Thoracic aorta (tissue), 2 donors: ENCODE results near the gene PSMG2. TPM values are rescaled to one million over a fixed set of nuclear protein-coding genes. Genes with fewer than 3 reads are reported as not detected.

Experiments
- ATAC-seq: fragments of 150-250 bp; one replicate; pipeline ENCODE4 v1.8.0; 2017; ENCODE audit warnings: low read depth; ENCODE audit not compliant: insufficient number of reproducible peaks, low FRiP score
- DNase-seq: peaks from one replicate; pipeline ENCODE4 v3.0.0-alpha.2; 2020; ENCODE audit warnings: low spot score
- H3K27ac ChIP-seq, 2 donors: fragments of 200-600 bp; sonication (generic); 1 replicate in 1 of 2; 2 replicates in 1 of 2; pipeline ENCODE4 v1.5.1; 2016; ENCODE audit warnings: mild to moderate bottlenecking in 2 of 2, moderate library complexity in 2 of 2
- H3K27me3 ChIP-seq: fragments of 200-600 bp; sonication (generic); replicated peaks from 2 replicates; pipeline ENCODE4 v1.6.0; 2016; ENCODE audit warnings: mild to moderate bottlenecking; ENCODE audit not compliant: insufficient read depth
- H3K36me3 ChIP-seq: fragments of 200-600 bp; sonication (generic); one replicate; pipeline ENCODE4 v1.5.1; 2016
- H3K4me1 ChIP-seq, 2 donors: fragments of 200-600 bp; sonication (generic); 1 replicate in 1 of 2; 2 replicates in 1 of 2; pipeline versions ENCODE4 v1.5.1 to v1.6.0; 2016; ENCODE audit warnings: low read depth in 2 of 2, mild to moderate bottlenecking in 1 of 2; ENCODE audit not compliant: control insufficient read depth in 1 of 2
- H3K4me3 ChIP-seq: fragments of 200-600 bp; sonication (generic); 2 replicates; pipeline ENCODE4 v1.5.1; 2016; ENCODE audit warnings: mild to moderate bottlenecking
- H3K9me3 ChIP-seq: fragments of 200-600 bp; sonication (generic); 2 replicates; pipeline ENCODE4 v1.5.1; 2016
- CTCF ChIP-seq: fragments of 200-600 bp; sonication (generic); IDR thresholded peaks from one replicate; pipeline ENCODE4 v1.5.1; 2019; ENCODE audit warnings: antibody characterized with exemption
- total RNA-seq, 2 donors: library from RNA; depleted of rRNA; stranded (reverse); fragments of >200 nt; gene quantifications; one replicate each; pipeline versions ENCODE4 v1.1.0 to v1.2.3, GENCODE V29; 2016

Gene PSMG2
- total RNA-seq, 2 donors from 2014 or later: 64.6 to 65.9 TPM

DNA sequence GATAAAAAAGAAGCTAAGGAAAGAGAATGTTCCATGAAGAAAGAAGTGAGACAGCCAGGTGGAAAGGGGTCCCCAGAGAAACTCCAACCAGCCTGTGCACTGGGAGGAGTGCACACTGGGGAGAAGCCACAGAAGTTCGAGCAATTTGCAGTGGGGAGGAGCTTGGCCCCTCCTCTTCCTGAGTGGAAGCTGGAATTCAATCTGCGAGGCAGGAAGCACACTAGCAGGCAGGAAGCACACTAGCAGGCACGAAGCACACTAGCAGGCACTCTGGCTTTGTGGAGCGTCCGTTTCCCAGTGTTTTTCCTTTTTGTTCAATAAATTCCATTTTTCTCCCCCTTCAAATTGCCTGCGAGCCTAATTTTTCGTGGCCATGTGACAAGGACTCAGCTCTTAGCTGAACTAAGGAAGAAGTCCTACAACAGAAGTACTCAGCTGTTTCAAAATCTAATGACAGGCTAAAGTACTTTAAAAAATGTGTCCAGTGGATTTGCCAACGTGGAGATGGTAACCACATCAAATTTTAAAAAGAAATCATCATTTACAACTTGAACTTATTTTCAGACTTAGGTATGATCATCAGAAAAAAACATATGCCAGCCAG lies 23.6 kb upstream of the PSMG2 start:
- H3K4me3 ChIP-seq: peak overlapping the region; percentile 69
- no peak for DNase-seq
- peak; percentile 57 for ATAC-seq
- peak overlapping the region; percentile 66 to 87 for H3K27ac ChIP-seq
- no peak for TF ChIP-seq CTCF
- H3K36me3 ChIP-seq: peaks cover 8% of the 10 kb centered on the region
- no peaks in the 10 kb centered on the region for H3K9me3 ChIP-seq
- H3K4me1 ChIP-seq: peaks cover 0 to 9% of the 10 kb centered on the region in 2 donors
- no peaks in the 10 kb centered on the region for H3K27me3 ChIP-seq

DNA sequence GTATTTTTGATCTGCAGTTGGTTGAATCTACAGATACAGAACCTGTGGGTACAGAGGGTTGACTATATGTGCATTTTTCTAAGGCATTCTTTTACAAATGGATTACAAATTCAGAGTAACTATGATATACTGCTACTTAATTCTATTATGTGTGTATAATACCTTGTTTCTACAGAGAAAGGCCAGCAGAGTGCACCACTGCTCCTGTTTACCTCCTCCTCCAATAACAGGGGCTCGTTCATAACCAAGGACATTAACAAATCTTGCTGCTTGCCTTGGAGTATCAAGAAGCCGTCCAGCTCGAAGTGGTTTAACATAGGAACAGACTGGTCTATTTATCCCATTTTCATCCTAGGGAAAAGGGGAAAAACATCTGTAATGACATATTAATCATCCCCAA lies 16.7 kb upstream of the PSMG2 start:
- Histone ChIP-seq H3K4me1 (no peaks in the 10 kb centered on the region), H3K4me3 (no peak overlapping the region), H3K36me3 (peaks cover 14% of the 10 kb centered on the region), H3K27ac (no peak overlapping the region), H3K9me3 (no peaks in the 10 kb centered on the region), H3K27me3 (no peaks in the 10 kb centered on the region)
- ATAC-seq (no peak), DNase-seq (no peak)
- TF ChIP-seq CTCF: no peak

- no peaks in the 10 kb centered on the region for H3K9me3 ChIP-seq
- no peak for TF ChIP-seq CTCF
- no peak overlapping the region for H3K4me3 ChIP-seq
- H3K27ac ChIP-seq: no peak overlapping the region
- H3K4me1 ChIP-seq: no peaks in the 10 kb centered on the region
- H3K36me3 ChIP-seq: peaks cover 14% of the 10 kb centered on the region
- no peaks in the 10 kb centered on the region for H3K27me3 ChIP-seq
- ATAC-seq (no peak), DNase-seq (no peak)
Measured at GRCh38 chr18:12689256-12689850, 13.5 kb upstream of the PSMG2 start.

GRCh38 chr18:12692206-12692605 lies 10.6 kb upstream of the PSMG2 start:
- DNase-seq (no peak), ATAC-seq (no peak)
- no peak overlapping the region for H3K27ac ChIP-seq
- no peaks in the 10 kb centered on the region for H3K27me3 ChIP-seq
- H3K36me3 ChIP-seq: no peaks in the 10 kb centered on the region
- H3K4me1 ChIP-seq: no peaks in the 10 kb centered on the region
- TF ChIP-seq CTCF: no peak
- H3K9me3 ChIP-seq: no peaks in the 10 kb centered on the region
- H3K4me3 ChIP-seq: no peak overlapping the region

DNA sequence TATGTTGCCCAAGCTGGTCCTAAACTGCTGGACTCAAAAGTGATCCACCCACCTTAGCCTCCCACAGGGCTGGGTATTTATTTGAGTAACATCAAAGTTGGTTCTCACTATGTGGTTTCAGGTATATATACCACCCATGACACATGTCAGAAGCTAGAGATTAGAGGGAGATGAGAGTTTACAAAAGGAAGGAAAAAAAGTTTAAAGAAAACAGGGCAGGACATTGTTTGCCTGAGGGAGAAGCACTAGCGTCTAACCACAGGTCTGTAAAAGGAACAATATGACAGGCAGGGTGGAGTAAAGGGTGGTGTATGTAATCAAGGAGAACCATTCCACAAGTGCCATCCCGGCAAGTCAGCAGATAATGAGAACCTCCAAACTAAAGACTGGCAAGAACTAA lies 8.8 kb upstream of the PSMG2 start:
- DNase-seq (no peak), ATAC-seq (no peak)
- Histone ChIP-seq H3K27ac (no peak overlapping the region), H3K36me3 (peaks cover 5% of the 10 kb centered on the region), H3K4me1 (no peaks in the 10 kb centered on the region), H3K4me3 (no peak overlapping the region), H3K27me3 (no peaks in the 10 kb centered on the region), H3K9me3 (no peaks in the 10 kb centered on the region)
- no peak for TF ChIP-seq CTCF
